ENCODE data around the gene ORM2. TPM values are rescaled to one million over a fixed set of nuclear protein-coding genes. Genes with fewer than 3 reads are reported as not detected.

ORM2 gene
- total RNA-seq, 1 experiment from 2014 or later = 0.59 TPM

DNA sequence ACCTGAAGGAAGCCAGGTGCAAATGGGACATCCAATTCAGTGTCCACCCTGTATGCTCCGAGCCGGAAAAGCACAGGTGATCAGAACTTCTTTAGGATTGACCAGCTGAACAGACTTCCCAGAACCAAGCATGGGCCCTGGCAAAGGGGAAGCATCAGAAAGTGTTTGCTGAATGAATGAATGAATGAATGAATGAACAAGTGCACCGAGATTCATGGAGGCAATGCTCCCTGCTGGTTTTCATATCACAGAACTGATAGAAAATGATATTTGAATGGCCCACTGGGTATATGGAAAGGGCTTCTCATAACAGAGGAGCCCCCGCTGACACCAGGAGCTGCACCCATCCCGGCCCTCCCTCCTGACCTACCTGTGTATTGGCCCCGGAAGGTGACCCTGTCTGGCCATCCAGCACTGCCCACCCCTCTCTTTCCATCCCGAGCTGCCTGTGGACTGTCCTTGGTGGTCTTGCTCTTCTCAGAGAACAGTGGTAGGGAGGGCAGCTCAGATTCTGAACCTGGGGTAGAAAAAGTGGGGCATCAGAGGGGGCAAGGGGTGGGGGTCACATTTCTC, 15.9 kb downstream of the ORM2 start:
- H3K9me3 ChIP-seq (ENCODE audit: control insufficient read depth in 1 of 2, insufficient read depth in 1 of 2, low read depth in 1 of 2, low read length in 2 of 2) = no peaks in the 10 kb centered on the region
- intact Hi-C loops (cut with micrococcal nuclease) = no loop called here
- peaks cover 0 to 4% of the 10 kb centered on the region in 2 experiments; a peak in 2 of 4 replicates for H3K36me3 ChIP-seq (ENCODE audit: control insufficient read depth in 1 of 2, insufficient read depth in 2 of 2, low read length in 2 of 2)
- no peak overlapping the region for H3K27ac ChIP-seq (ENCODE audit: low read depth, low read length)
- no peaks in the 10 kb centered on the region for H3K9me2 ChIP-seq (ENCODE audit: insufficient read depth)
- ChIA-PET CTCF (no interaction called here), POLR2A (no interaction called here), RAD21 (ENCODE audit: low non-redundant PET in 1 of 2, low total read pairs in 2 of 2, uncharacterized antibody in 2 of 2, unreplicated experiment in 2 of 2) (no interaction called here)
- no peaks in the 10 kb centered on the region for H4K20me1 ChIP-seq (ENCODE audit: insufficient read depth)
- no peak overlapping the region for H3K4me2 ChIP-seq (ENCODE audit: low read length)
- peaks cover 11 to 15% of the 10 kb centered on the region in 2 experiments; a peak in 3 of 4 replicates for H3K4me1 ChIP-seq (ENCODE audit: control insufficient read depth in 1 of 2, insufficient read depth in 2 of 2, low read length in 2 of 2)
- TF ChIP-seq TCF7L2 (IDR thresholded peaks at IDR 0.05; ENCODE audit: borderline replicate concordance, extremely low read depth, insufficient read depth, insufficient read length) = no peak
- TF ChIP-seq, protein P1, sequence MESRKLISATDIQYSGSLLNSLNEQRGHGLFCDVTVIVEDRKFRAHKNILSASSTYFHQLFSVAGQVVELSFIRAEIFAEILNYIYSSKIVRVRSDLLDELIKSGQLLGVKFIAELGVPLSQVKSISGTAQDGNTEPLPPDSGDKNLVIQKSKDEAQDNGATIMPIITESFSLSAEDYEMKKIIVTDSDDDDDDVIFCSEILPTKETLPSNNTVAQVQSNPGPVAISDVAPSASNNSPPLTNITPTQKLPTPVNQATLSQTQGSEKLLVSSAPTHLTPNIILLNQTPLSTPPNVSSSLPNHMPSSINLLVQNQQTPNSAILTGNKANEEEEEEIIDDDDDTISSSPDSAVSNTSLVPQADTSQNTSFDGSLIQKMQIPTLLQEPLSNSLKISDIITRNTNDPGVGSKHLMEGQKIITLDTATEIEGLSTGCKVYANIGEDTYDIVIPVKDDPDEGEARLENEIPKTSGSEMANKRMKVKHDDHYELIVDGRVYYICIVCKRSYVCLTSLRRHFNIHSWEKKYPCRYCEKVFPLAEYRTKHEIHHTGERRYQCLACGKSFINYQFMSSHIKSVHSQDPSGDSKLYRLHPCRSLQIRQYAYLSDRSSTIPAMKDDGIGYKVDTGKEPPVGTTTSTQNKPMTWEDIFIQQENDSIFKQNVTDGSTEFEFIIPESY (IDR thresholded peaks at IDR 0.05; ENCODE audit: extremely low read depth, insufficient replicate concordance, low read length) = no peak
- TF ChIP-seq SIN3A (IDR thresholded peaks at IDR 0.05; ENCODE audit: low read depth) = no peak
- TF ChIP-seq ZFX (IDR thresholded peaks at IDR 0.05) = no peak
- TF ChIP-seq EZH2 (IDR thresholded peaks at IDR 0.05) = no peak
- TF ChIP-seq, protein P2, sequence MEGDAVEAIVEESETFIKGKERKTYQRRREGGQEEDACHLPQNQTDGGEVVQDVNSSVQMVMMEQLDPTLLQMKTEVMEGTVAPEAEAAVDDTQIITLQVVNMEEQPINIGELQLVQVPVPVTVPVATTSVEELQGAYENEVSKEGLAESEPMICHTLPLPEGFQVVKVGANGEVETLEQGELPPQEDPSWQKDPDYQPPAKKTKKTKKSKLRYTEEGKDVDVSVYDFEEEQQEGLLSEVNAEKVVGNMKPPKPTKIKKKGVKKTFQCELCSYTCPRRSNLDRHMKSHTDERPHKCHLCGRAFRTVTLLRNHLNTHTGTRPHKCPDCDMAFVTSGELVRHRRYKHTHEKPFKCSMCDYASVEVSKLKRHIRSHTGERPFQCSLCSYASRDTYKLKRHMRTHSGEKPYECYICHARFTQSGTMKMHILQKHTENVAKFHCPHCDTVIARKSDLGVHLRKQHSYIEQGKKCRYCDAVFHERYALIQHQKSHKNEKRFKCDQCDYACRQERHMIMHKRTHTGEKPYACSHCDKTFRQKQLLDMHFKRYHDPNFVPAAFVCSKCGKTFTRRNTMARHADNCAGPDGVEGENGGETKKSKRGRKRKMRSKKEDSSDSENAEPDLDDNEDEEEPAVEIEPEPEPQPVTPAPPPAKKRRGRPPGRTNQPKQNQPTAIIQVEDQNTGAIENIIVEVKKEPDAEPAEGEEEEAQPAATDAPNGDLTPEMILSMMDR (IDR thresholded peaks at IDR 0.05 in 2 of 3, conservative IDR thresholded peaks at IDR 0.05 in 1 of 3; ENCODE audit: borderline replicate concordance in 1 of 3, insufficient read depth in 1 of 3, low read depth in 2 of 3, low read length in 2 of 3) = no peak
- TF ChIP-seq, protein P3, sequence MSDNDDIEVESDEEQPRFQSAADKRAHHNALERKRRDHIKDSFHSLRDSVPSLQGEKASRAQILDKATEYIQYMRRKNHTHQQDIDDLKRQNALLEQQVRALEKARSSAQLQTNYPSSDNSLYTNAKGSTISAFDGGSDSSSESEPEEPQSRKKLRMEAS (IDR thresholded peaks at IDR 0.05) = no peak
- no peak for TF ChIP-seq EZH2phosphoT487 (IDR thresholded peaks at IDR 0.05; ENCODE audit: borderline replicate concordance)
- TF ChIP-seq ZNF274 (IDR thresholded peaks at IDR 0.05; ENCODE audit: low read depth, low read length) = no peak
- TF ChIP-seq RAD21 (IDR thresholded peaks at IDR 0.05; ENCODE audit: low read depth) = no peak
- TF ChIP-seq, protein P4, sequence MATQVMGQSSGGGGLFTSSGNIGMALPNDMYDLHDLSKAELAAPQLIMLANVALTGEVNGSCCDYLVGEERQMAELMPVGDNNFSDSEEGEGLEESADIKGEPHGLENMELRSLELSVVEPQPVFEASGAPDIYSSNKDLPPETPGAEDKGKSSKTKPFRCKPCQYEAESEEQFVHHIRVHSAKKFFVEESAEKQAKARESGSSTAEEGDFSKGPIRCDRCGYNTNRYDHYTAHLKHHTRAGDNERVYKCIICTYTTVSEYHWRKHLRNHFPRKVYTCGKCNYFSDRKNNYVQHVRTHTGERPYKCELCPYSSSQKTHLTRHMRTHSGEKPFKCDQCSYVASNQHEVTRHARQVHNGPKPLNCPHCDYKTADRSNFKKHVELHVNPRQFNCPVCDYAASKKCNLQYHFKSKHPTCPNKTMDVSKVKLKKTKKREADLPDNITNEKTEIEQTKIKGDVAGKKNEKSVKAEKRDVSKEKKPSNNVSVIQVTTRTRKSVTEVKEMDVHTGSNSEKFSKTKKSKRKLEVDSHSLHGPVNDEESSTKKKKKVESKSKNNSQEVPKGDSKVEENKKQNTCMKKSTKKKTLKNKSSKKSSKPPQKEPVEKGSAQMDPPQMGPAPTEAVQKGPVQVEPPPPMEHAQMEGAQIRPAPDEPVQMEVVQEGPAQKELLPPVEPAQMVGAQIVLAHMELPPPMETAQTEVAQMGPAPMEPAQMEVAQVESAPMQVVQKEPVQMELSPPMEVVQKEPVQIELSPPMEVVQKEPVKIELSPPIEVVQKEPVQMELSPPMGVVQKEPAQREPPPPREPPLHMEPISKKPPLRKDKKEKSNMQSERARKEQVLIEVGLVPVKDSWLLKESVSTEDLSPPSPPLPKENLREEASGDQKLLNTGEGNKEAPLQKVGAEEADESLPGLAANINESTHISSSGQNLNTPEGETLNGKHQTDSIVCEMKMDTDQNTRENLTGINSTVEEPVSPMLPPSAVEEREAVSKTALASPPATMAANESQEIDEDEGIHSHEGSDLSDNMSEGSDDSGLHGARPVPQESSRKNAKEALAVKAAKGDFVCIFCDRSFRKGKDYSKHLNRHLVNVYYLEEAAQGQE (IDR thresholded peaks at IDR 0.05; ENCODE audit: low read depth) = no peak
- TF ChIP-seq ELF1 (IDR thresholded peaks at IDR 0.05; ENCODE audit: borderline replicate concordance, low read depth) = no peak
- TF ChIP-seq FOSL1 (IDR thresholded peaks at IDR 0.05; ENCODE audit: low read depth) = no peak
- TF ChIP-seq JUND (IDR thresholded peaks at IDR 0.05) = no peak
- TF ChIP-seq EGR1 (IDR thresholded peaks at IDR 0.05; ENCODE audit: low read depth) = no peak
- no peak for TF ChIP-seq YY1 (IDR thresholded peaks at IDR 0.05; ENCODE audit: extremely low read depth, insufficient replicate concordance, low read depth, low read length)
- TF ChIP-seq SRF (IDR thresholded peaks at IDR 0.05; ENCODE audit: low read depth) = no peak
- no peak for TF ChIP-seq CEBPB (IDR thresholded peaks at IDR 0.05; ENCODE audit: low read depth)
- no peaks in the 10 kb centered on the region for H3K27me3 ChIP-seq (ENCODE audit: insufficient read depth, low read length)
- ATAC-seq = no peak
- H3K4me3 ChIP-seq (replicated peaks in 1 of 2; ENCODE audit: low read depth in 1 of 2, low read length in 2 of 2) = no peak overlapping the region
- no peaks in the 10 kb centered on the region for H3K79me2 ChIP-seq (ENCODE audit: insufficient read depth, low read length)
- H3K9ac ChIP-seq (ENCODE audit: low read length) = no peak overlapping the region
- no TSS peak for BruUV-seq (replicated peaks)
- no peak for DNase-seq (ENCODE audit: low read depth, low spot score)
- H2AFZ ChIP-seq (ENCODE audit: low read depth, low read length, poor library complexity, severe bottlenecking) = no peak overlapping the region
